Right lobe of liver (tissue), 6 donors: ENCODE results near the gene MAN1B1. TPM values are rescaled to one million over a fixed set of nuclear protein-coding genes. Genes with fewer than 3 reads are reported as not detected.

Experiments
- ATAC-seq, 4 donors: fragments of 200-7000 bp; cut with Tn5 transposase; one replicate each; pipeline ENCODE4 v1.9.1; 2020; ENCODE audit warnings: mild to moderate bottlenecking in 4 of 4, moderate library complexity in 4 of 4
- DNase-seq, 3 donors: peaks; one replicate each; pipeline ENCODE4 v3.0.0-alpha.2; 2020
- H3K27ac ChIP-seq, 3 donors: fragments of 200-600 bp; one replicate each; pipeline ENCODE4 v1.8.0; 2022
- H3K27me3 ChIP-seq, 2 donors: fragments of 200-600 bp; one replicate each; pipeline ENCODE4 v1.8.0; 2022
- H3K36me3 ChIP-seq, 4 donors: fragments of 200-600 bp; sonication (generic) in 1 of 4; one replicate each; pipeline versions ENCODE4 v1.5.1 to v1.8.0; 2017 to 2022; ENCODE audit warnings: control low read depth in 1 of 4
- H3K4me1 ChIP-seq, 4 donors: fragments of 200-600 bp; sonication (generic) in 1 of 4; one replicate each; pipeline versions ENCODE4 v1.5.1 to v1.8.0; 2017 to 2022; ENCODE audit warnings: control low read depth in 1 of 4
- H3K4me3 ChIP-seq, 3 donors: fragments of 200-600 bp; one replicate each; pipeline ENCODE4 v1.8.0; 2022
- H3K9me3 ChIP-seq, 4 donors: fragments of 200-600 bp; sonication (generic) in 1 of 4; one replicate each; pipeline versions ENCODE4 v1.5.1 to v1.8.0; 2017 to 2022; ENCODE audit warnings: control low read depth in 1 of 4
- CTCF ChIP-seq, 4 donors: fragments of 200-600 bp in 3 of 4; fragments of 450-650 bp in 1 of 4; IDR thresholded peaks; one replicate each; pipeline versions ENCODE4 v1.5.1 to v1.8.0; 2016 to 2022; ENCODE audit warnings: antibody characterized with exemption in 4 of 4, mild to moderate bottlenecking in 2 of 4
- POLR2A ChIP-seq: fragments of 450-650 bp; IDR thresholded peaks from one replicate; pipeline ENCODE4 v1.6.1; 2017; ENCODE audit warnings: antibody characterized with exemption, mild to moderate bottlenecking
- WGBS: methylation state at CpG from one replicate; pipeline ENCODE4 v1.1.6; 2018; ENCODE audit warnings: low coverage, low lambda C conversion rate; ENCODE audit not compliant: insufficient coverage; ENCODE audit errors: missing lambda C conversion rate; 5-methylcytosine and 5-hydroxymethylcytosine counted together
- intact Hi-C, 2 donors: fragments of 100-400 bp; cut with DNase I; formaldehyde crosslinking; loops; one replicate each; pipeline versions ENCODE4 v1.11.2 to v1.14.1; 2022
- total RNA-seq, 6 experiments: library from RNA; depleted of rRNA in 2 of 6; stranded (reverse); fragments of >200 nt in 2 of 6; fragmentation: NEBNext Ultra II Directional in 3 of 6; extraction: Animal tissue kit (Norgen Biotek cat#: 25700) in 3 of 6; gene quantifications; one replicate each; pipeline versions ENCODE4 v1.1.0 to v1.2.4, GENCODE V29; 2016 to 2023
- donor health status: DM: no; HTN: yes; CAD: no.
- donor health status: DM: no; HTN: no; CAD: no.
- donor health status: DM: no; HTN: no; CAD: no.
- donor health status: DM: no; HTN: yes; CAD: no.
- donor health status: DM: no; HTN: yes; CAD: no.

MAN1B1 gene
- total RNA-seq, 6 experiments from 2014 or later, result 24.0 to 39.1 (median 28.8) TPM

- WGBS, result 20% methylated on average over 3 of the region's 27 CpGs
- DNase-seq (no peak), ATAC-seq (peak in 1 of 4 donors; percentile 3)
- no peak for TF ChIP-seq POLR2A
- no peak for TF ChIP-seq CTCF (IDR thresholded peaks at IDR 0.05)
- Histone ChIP-seq H3K9me3 (no peaks in the 10 kb centered on the region), H3K36me3 (peaks cover 0 to 39% (median 5%) of the 10 kb centered on the region in 4 donors), H3K27me3 (no peaks in the 10 kb centered on the region), H3K27ac (no peak overlapping the region), H3K4me3 (no peak overlapping the region), H3K4me1 (no peaks in the 10 kb centered on the region)
- intact Hi-C loops, result no loop called here
Observed at GRCh38 chr9:137107312-137107921, 20.6 kb downstream of the MAN1B1 start.

- no peak for ATAC-seq
- TF ChIP-seq POLR2A (no peak), CTCF (IDR thresholded peaks at IDR 0.05) (no peak)
- no peak for DNase-seq
- Histone ChIP-seq H3K4me1 (no peaks in the 10 kb centered on the region), H3K27ac (no peak overlapping the region), H3K36me3 (peaks cover 0 to 39% (median 5%) of the 10 kb centered on the region in 4 donors), H3K4me3 (no peak overlapping the region), H3K27me3 (no peaks in the 10 kb centered on the region), H3K9me3 (no peaks in the 10 kb centered on the region)
- intact Hi-C loops, result no loop called here
- WGBS, result 96% methylated on average over 4 of the region's 17 CpGs
Observed at GRCh38 chr9:137107982-137108381, 21.2 kb downstream of the MAN1B1 start.

- 70% methylated on average over 2 of the region's 29 CpGs for WGBS
- intact Hi-C loops, result no loop called here
- no peaks in the 10 kb centered on the region for H3K9me3 ChIP-seq
- DNase-seq (no peak), ATAC-seq (no peak)
- H3K36me3 ChIP-seq, result peaks cover 0 to 38% (median 5%) of the 10 kb centered on the region in 4 donors
- H3K4me3 ChIP-seq, result no peak overlapping the region
- TF ChIP-seq CTCF (IDR thresholded peaks at IDR 0.05) (no peak), POLR2A (no peak)
- H3K4me1 ChIP-seq, result no peaks in the 10 kb centered on the region
- no peaks in the 10 kb centered on the region for H3K27me3 ChIP-seq
- no peak overlapping the region for H3K27ac ChIP-seq
Observed at GRCh38 chr9:137108608-137109249, 21.9 kb downstream of the MAN1B1 start.

GRCh38 chr9:137109250-137110146 lies 22.7 kb downstream of the MAN1B1 start:
- H3K4me3 ChIP-seq, result no peak overlapping the region
- no peak overlapping the region for H3K27ac ChIP-seq
- intact Hi-C loops, result no loop called here
- H3K9me3 ChIP-seq, result no peaks in the 10 kb centered on the region
- WGBS, result 40% methylated on average over 2 of the region's 34 CpGs
- DNase-seq, result no peak
- no peaks in the 10 kb centered on the region for H3K4me1 ChIP-seq
- ATAC-seq, result peak in 1 of 4 donors; percentile 4
- no peak for TF ChIP-seq POLR2A
- TF ChIP-seq CTCF (IDR thresholded peaks at IDR 0.05), result no peak
- peaks cover 0 to 30% (median 5%) of the 10 kb centered on the region in 4 donors for H3K36me3 ChIP-seq
- H3K27me3 ChIP-seq, result no peaks in the 10 kb centered on the region
